Measurements from ENCODE around the gene CDC73. TPM values are rescaled to one million over a fixed set of nuclear protein-coding genes. Genes with fewer than 3 reads are reported as not detected.

Gene CDC73
- total RNA-seq, 1 donor from 2014 or later: 46.8 TPM

GRCh38 chr1:193240609-193241008, 118.8 kb downstream of the CDC73 start:
- no peaks in the 10 kb centered on the region for H3K4me1 ChIP-seq
- no peaks in the 10 kb centered on the region for H3K27me3 ChIP-seq (ENCODE audit: low read depth)
- no peak overlapping the region for H3K27ac ChIP-seq (replicated peaks)
- intact Hi-C loops (cut with micrococcal nuclease): no loop called here
- no peak overlapping the region for H3K4me3 ChIP-seq
- H3K9me3 ChIP-seq (replicated peaks): no peaks in the 10 kb centered on the region
- H3K36me3 ChIP-seq: peaks cover 34% of the 10 kb centered on the region
- DNase-seq: no peak
- no peak for TF ChIP-seq CTCF (IDR thresholded peaks at IDR 0.05; ENCODE audit: borderline replicate concordance)

- no peaks in the 10 kb centered on the region for H3K9me3 ChIP-seq (replicated peaks)
- H3K36me3 ChIP-seq: peaks cover 28% of the 10 kb centered on the region
- no peaks in the 10 kb centered on the region for H3K4me1 ChIP-seq
- H3K27ac ChIP-seq (replicated peaks): no peak overlapping the region
- intact Hi-C loops (cut with micrococcal nuclease): no loop called here
- no peak for DNase-seq
- H3K27me3 ChIP-seq (ENCODE audit: low read depth): no peaks in the 10 kb centered on the region
- no peak overlapping the region for H3K4me3 ChIP-seq
- TF ChIP-seq CTCF (IDR thresholded peaks at IDR 0.05; ENCODE audit: borderline replicate concordance): no peak
These were observed 119.4 kb downstream of the CDC73 start for GRCh38 chr1:193241132-193241827.

GRCh38 chr1:193242000-193242399, 120.2 kb downstream of the CDC73 start:
- Histone ChIP-seq H3K4me1 (no peaks in the 10 kb centered on the region), H3K27ac (replicated peaks) (no peak overlapping the region), H3K36me3 (peaks cover 28% of the 10 kb centered on the region), H3K27me3 (ENCODE audit: low read depth) (no peaks in the 10 kb centered on the region), H3K9me3 (replicated peaks) (no peaks in the 10 kb centered on the region), H3K4me3 (no peak overlapping the region)
- no peak for DNase-seq
- no peak for TF ChIP-seq CTCF (IDR thresholded peaks at IDR 0.05; ENCODE audit: borderline replicate concordance)
- intact Hi-C loops (cut with micrococcal nuclease): no loop called here

GRCh38 chr1:193249187-193249586, 127.4 kb downstream of the CDC73 start:
- TF ChIP-seq CTCF (IDR thresholded peaks at IDR 0.05; ENCODE audit: borderline replicate concordance): no peak
- intact Hi-C loops (cut with micrococcal nuclease): no loop called here
- Histone ChIP-seq H3K9me3 (replicated peaks) (peaks cover 12% of the 10 kb centered on the region), H3K4me3 (no peak overlapping the region), H3K27me3 (ENCODE audit: low read depth) (no peaks in the 10 kb centered on the region), H3K36me3 (peaks cover 65% of the 10 kb centered on the region), H3K27ac (replicated peaks) (no peak overlapping the region), H3K4me1 (no peaks in the 10 kb centered on the region)
- DNase-seq: no peak

- Histone ChIP-seq H3K9me3 (replicated peaks) (peaks cover 12% of the 10 kb centered on the region), H3K36me3 (peaks cover 57% of the 10 kb centered on the region), H3K27ac (replicated peaks) (no peak overlapping the region), H3K4me3 (no peak overlapping the region), H3K4me1 (no peaks in the 10 kb centered on the region), H3K27me3 (ENCODE audit: low read depth) (no peaks in the 10 kb centered on the region)
- intact Hi-C loops (cut with micrococcal nuclease): no loop called here
- no peak for DNase-seq
- TF ChIP-seq CTCF (IDR thresholded peaks at IDR 0.05; ENCODE audit: borderline replicate concordance): no peak
These were observed 130.1 kb downstream of the CDC73 start for GRCh38 chr1:193251950-193252349.

All from left ventricle myocardium inferior (tissue), 1 donor.